GM11168 (cell line): ENCODE results near the gene AFM.
"Not testable (repeated sequence)": the region's sequence is repeated elsewhere in the genome, so short reads cannot be mapped to it uniquely, and the experiment has no call there.

Experiments used
- in situ Hi-C: fragments of 300-500 bp; cut with MboI; formaldehyde crosslinking; loops from one replicate; pipeline ENCODE4 v1.12.0; 2022; ENCODE audit warnings: low sequenced_read_pairs; ENCODE audit not compliant: unreplicated experiment

AFM gene

GRCh38 chr4:73501664-73502265 lies 20.2 kb downstream of the AFM start:
- in situ Hi-C loops = no loop called here

GRCh38 chr4:73505567-73505966 lies 24.0 kb downstream of the AFM start:
- in situ Hi-C loops = no loop called here

- in situ Hi-C loops = no loop called here
Measured at GRCh38 chr4:73507541-73507940, 26.0 kb downstream of the AFM start.

GRCh38 chr4:73508651-73509050 lies 27.1 kb downstream of the AFM start:
- in situ Hi-C loops = no loop called here

- in situ Hi-C loops = no loop called here
Measured at GRCh38 chr4:73518340-73518739, 36.8 kb downstream of the AFM start.

- in situ Hi-C loops = no loop called here
Measured at GRCh38 chr4:73520821-73521220, 39.3 kb downstream of the AFM start.

GRCh38 chr4:73523126-73523525 lies 41.6 kb downstream of the AFM start:
- in situ Hi-C loops = no loop called here

GRCh38 chr4:73525611-73526010 lies 44.1 kb downstream of the AFM start:
- in situ Hi-C loops = no loop called here

- in situ Hi-C loops = no loop called here
Measured at GRCh38 chr4:73527196-73527595, 45.7 kb downstream of the AFM start.

- in situ Hi-C loops = no loop called here
Measured at GRCh38 chr4:73528171-73528570, 46.6 kb downstream of the AFM start.

GRCh38 chr4:73533515-73534422 lies 52.2 kb downstream of the AFM start:
- in situ Hi-C loops = no loop called here

GRCh38 chr4:73538162-73538561 lies 56.6 kb downstream of the AFM start:
- in situ Hi-C loops = no loop called here

- in situ Hi-C loops = no loop called here
Measured at GRCh38 chr4:73539386-73539785, 57.8 kb downstream of the AFM start.

- in situ Hi-C loops = no loop called here
Measured at GRCh38 chr4:73540826-73541225, 59.3 kb downstream of the AFM start.

GRCh38 chr4:73541251-73541650 lies 59.7 kb downstream of the AFM start:
- in situ Hi-C loops = no loop called here

- in situ Hi-C loops = no loop called here
Measured at GRCh38 chr4:73544620-73545019, 63.1 kb downstream of the AFM start.

- in situ Hi-C loops = not testable (repeated sequence)
Measured at GRCh38 chr4:73550865-73551264, 69.3 kb downstream of the AFM start.
